Activated CD8-positive, alpha-beta memory T cell treated with anti-CD3 and anti-CD28 coated beads, Interleukin-2, amount 10 ng/mL, durations not matched to agents 7 days and 5 days (primary cell): ENCODE results near the gene NFE2L3. TPM values are rescaled to one million over a fixed set of nuclear protein-coding genes. Genes with fewer than 3 reads are reported as not detected.
"Not testable (repeated sequence)": the region's sequence is repeated elsewhere in the genome, so short reads cannot be mapped to it uniquely, and the experiment has no call there.

Experiments used
- ATAC-seq: fragments of 150-1000 bp; cut with Tn5 transposase; one replicate; pipeline ENCODE4 v1.10.0; 2021; ENCODE audit warnings: moderate library complexity
- CTCF ChIA-PET: fragments of 350-600 bp; sonication (Branson Sonifier 250); formaldehyde crosslinking; loops from one replicate; lab custom pipeline; 2021; ENCODE audit warnings: antibody characterized with exemption; lab: Charles Lee
- DNase-seq: peaks from one replicate; pipeline ENCODE4 v3.0.0-alpha.2; 2020
- H3K27ac Mint-ChIP-seq: one replicate; pipeline ENCODE4 v1.8.0; 2021; ENCODE audit warnings: mild to moderate bottlenecking, mixed read lengths
- H3K27me3 Mint-ChIP-seq: one replicate; pipeline ENCODE4 v1.8.0; 2021; ENCODE audit warnings: mixed read lengths
- H3K36me3 Mint-ChIP-seq: one replicate; pipeline ENCODE4 v1.8.0; 2021; ENCODE audit warnings: mild to moderate bottlenecking, mixed read lengths
- H3K4me1 Mint-ChIP-seq: one replicate; pipeline ENCODE4 v1.8.0; 2021; ENCODE audit warnings: mixed read lengths
- H3K4me3 Mint-ChIP-seq: one replicate; pipeline ENCODE4 v1.8.0; 2021; ENCODE audit warnings: mild to moderate bottlenecking, moderate library complexity, mixed read lengths
- H3K9me3 Mint-ChIP-seq: one replicate; pipeline ENCODE4 v1.8.0; 2022; ENCODE audit warnings: low read depth, mixed read lengths
- total RNA-seq, 2 experiments: library from RNA; stranded (reverse); gene quantifications; one replicate each; pipeline ENCODE4 v1.2.3, GENCODE V29; 2021

Gene NFE2L3
- 10 to 100 TPM; 20.1 to 44.4 TPM for total RNA-seq

- Mint-ChIP-seq H3K27ac (peak within 1 kb of the TSS; percentile 99), H3K9me3 (no peaks in the 10 kb centered on the region), H3K36me3 (peaks cover 3% of the 10 kb centered on the region), H3K4me1 (peaks cover 52% of the 10 kb centered on the region), H3K4me3 (peak within 1 kb of the TSS; percentile 89), H3K27me3 (no peaks in the 10 kb centered on the region)
- CTCF ChIA-PET, result interaction anchor here (0.8 to 2.8 kb wide), 17 partner anchors 9 to 218 kb away, joined by 3 to 14 read pairs (median 5); no protein-coding TSS in a partner anchor
- ATAC-seq, result peak; percentile 77
- peak; percentile 89 for DNase-seq
Measured at GRCh38 chr7:26151953-26152781, at the start of gene NFE2L3. NFE2L3 (plus strand) TSS chr7:26152198; CDS start chr7:26152499, 301 bp downstream.

- CTCF ChIA-PET, result interaction anchor here (0.9 to 1.0 kb wide), 2 partner anchors 11 to 25 kb away, joined by 3 read pairs; no protein-coding TSS in a partner anchor
- ATAC-seq, result no peak
- peaks cover 16% of the 10 kb centered on the region for H3K4me1 Mint-ChIP-seq
- H3K36me3 Mint-ChIP-seq, result peaks cover 1% of the 10 kb centered on the region
- DNase-seq, result no peak
- H3K27ac Mint-ChIP-seq, result no peak overlapping the region
- H3K9me3 Mint-ChIP-seq, result no peaks in the 10 kb centered on the region
- peaks cover 4% of the 10 kb centered on the region for H3K27me3 Mint-ChIP-seq
- no peak overlapping the region for H3K4me3 Mint-ChIP-seq
Measured at GRCh38 chr7:26103596-26103995, 48.4 kb upstream of the NFE2L3 start.

- H3K27ac Mint-ChIP-seq, result no peak overlapping the region
- DNase-seq (no peak), ATAC-seq (no peak)
- H3K9me3 Mint-ChIP-seq, result no peaks in the 10 kb centered on the region
- H3K36me3 Mint-ChIP-seq, result peaks cover 1% of the 10 kb centered on the region
- H3K4me3 Mint-ChIP-seq, result no peak overlapping the region
- H3K27me3 Mint-ChIP-seq, result peaks cover 4% of the 10 kb centered on the region
- H3K4me1 Mint-ChIP-seq, result peaks cover 12% of the 10 kb centered on the region
- CTCF ChIA-PET, result no interaction called here
Measured at GRCh38 chr7:26105236-26105635, 46.8 kb upstream of the NFE2L3 start.

GRCh38 chr7:26105931-26106330 lies 46.1 kb upstream of the NFE2L3 start:
- Mint-ChIP-seq H3K9me3 (no peaks in the 10 kb centered on the region), H3K27me3 (peaks cover 4% of the 10 kb centered on the region), H3K4me3 (no peak overlapping the region), H3K27ac (no peak overlapping the region), H3K36me3 (peaks cover 1% of the 10 kb centered on the region), H3K4me1 (peaks cover 12% of the 10 kb centered on the region)
- DNase-seq (no peak), ATAC-seq (no peak)
- CTCF ChIA-PET, result interaction anchor here (1.3 kb wide), 1 partner anchor 15 kb away, joined by 3 read pairs; no protein-coding TSS in a partner anchor

GRCh38 chr7:26112203-26112740 lies 39.7 kb upstream of the NFE2L3 start:
- ATAC-seq (no peak), DNase-seq (no peak)
- Mint-ChIP-seq H3K36me3 (no peaks in the 10 kb centered on the region), H3K27me3 (peaks cover 1% of the 10 kb centered on the region), H3K27ac (no peak overlapping the region), H3K9me3 (no peaks in the 10 kb centered on the region), H3K4me1 (peaks cover 2% of the 10 kb centered on the region), H3K4me3 (no peak overlapping the region)
- CTCF ChIA-PET, result interaction anchor here (0.7 to 1.1 kb wide), 2 partner anchors 22 to 960 kb away, joined by 3 read pairs; no protein-coding TSS in a partner anchor

GRCh38 chr7:26115650-26116049 lies 36.3 kb upstream of the NFE2L3 start:
- Mint-ChIP-seq H3K36me3 (no peaks in the 10 kb centered on the region), H3K9me3 (no peaks in the 10 kb centered on the region), H3K4me3 (no peak overlapping the region), H3K27me3 (no peaks in the 10 kb centered on the region), H3K27ac (no peak overlapping the region), H3K4me1 (peaks cover 3% of the 10 kb centered on the region)
- no peak for DNase-seq
- no peak for ATAC-seq
- CTCF ChIA-PET, result no interaction called here

GRCh38 chr7:26117142-26117807 lies 34.7 kb upstream of the NFE2L3 start:
- no peaks in the 10 kb centered on the region for H3K36me3 Mint-ChIP-seq
- no peaks in the 10 kb centered on the region for H3K27me3 Mint-ChIP-seq
- H3K4me1 Mint-ChIP-seq, result peaks cover 3% of the 10 kb centered on the region
- ATAC-seq (no peak), DNase-seq (no peak)
- no peak overlapping the region for H3K27ac Mint-ChIP-seq
- CTCF ChIA-PET, result interaction anchor here (2.3 kb wide), 1 partner anchor 38 kb away, joined by 6 read pairs; no protein-coding TSS in a partner anchor
- no peak overlapping the region for H3K4me3 Mint-ChIP-seq
- no peaks in the 10 kb centered on the region for H3K9me3 Mint-ChIP-seq

GRCh38 chr7:26117970-26118369 lies 34.0 kb upstream of the NFE2L3 start:
- ATAC-seq (no peak), DNase-seq (no peak)
- no peak overlapping the region for H3K4me3 Mint-ChIP-seq
- H3K27ac Mint-ChIP-seq, result no peak overlapping the region
- peaks cover 3% of the 10 kb centered on the region for H3K4me1 Mint-ChIP-seq
- no peaks in the 10 kb centered on the region for H3K9me3 Mint-ChIP-seq
- CTCF ChIA-PET, result interaction anchor here (2.3 kb wide), 1 partner anchor 39 kb away, joined by 6 read pairs; no protein-coding TSS in a partner anchor
- no peaks in the 10 kb centered on the region for H3K36me3 Mint-ChIP-seq
- H3K27me3 Mint-ChIP-seq, result no peaks in the 10 kb centered on the region

- ATAC-seq, result no peak
Measured at GRCh38 chr7:26122745-26123144, 29.3 kb upstream of the NFE2L3 start.

GRCh38 chr7:26124775-26125174 lies 27.2 kb upstream of the NFE2L3 start:
- CTCF ChIA-PET, H3K9me3 Mint-ChIP-seq, ATAC-seq, H3K4me1 Mint-ChIP-seq, DNase-seq, H3K4me3 Mint-ChIP-seq, H3K27me3 Mint-ChIP-seq, H3K27ac Mint-ChIP-seq, H3K36me3 Mint-ChIP-seq: not testable (repeated sequence)

More at GRCh38 chr7:26122745-26123144, 29.3 kb upstream of the NFE2L3 start:
- no peak overlapping the region for H3K4me3 Mint-ChIP-seq
- DNase-seq, result no peak
- H3K27ac Mint-ChIP-seq, result no peak overlapping the region
- no peaks in the 10 kb centered on the region for H3K4me1 Mint-ChIP-seq
- CTCF ChIA-PET, result no interaction called here
- H3K36me3 Mint-ChIP-seq, result no peaks in the 10 kb centered on the region
- H3K27me3 Mint-ChIP-seq, result peaks cover 3% of the 10 kb centered on the region
- no peaks in the 10 kb centered on the region for H3K9me3 Mint-ChIP-seq

- Mint-ChIP-seq H3K4me3 (no peak overlapping the region), H3K36me3 (no peaks in the 10 kb centered on the region), H3K27ac (no peak overlapping the region), H3K4me1 (no peaks in the 10 kb centered on the region), H3K27me3 (peaks cover 11% of the 10 kb centered on the region), H3K9me3 (no peaks in the 10 kb centered on the region)
- ATAC-seq (no peak), DNase-seq (no peak)
- CTCF ChIA-PET, result interaction anchor here (1.0 kb wide), 1 partner anchor 37 kb away, joined by 3 read pairs; no protein-coding TSS in a partner anchor
Measured at GRCh38 chr7:26127411-26127810, 24.6 kb upstream of the NFE2L3 start.

- no peak for ATAC-seq
- no peak overlapping the region for H3K4me3 Mint-ChIP-seq
- H3K27ac Mint-ChIP-seq, result no peak overlapping the region
- no peaks in the 10 kb centered on the region for H3K36me3 Mint-ChIP-seq
- CTCF ChIA-PET, result interaction anchor here (1.7 kb wide), 1 partner anchor 40 kb away, joined by 4 read pairs; no protein-coding TSS in a partner anchor
- no peak for DNase-seq
- peaks cover 15% of the 10 kb centered on the region for H3K27me3 Mint-ChIP-seq
- no peaks in the 10 kb centered on the region for H3K4me1 Mint-ChIP-seq
- no peaks in the 10 kb centered on the region for H3K9me3 Mint-ChIP-seq
Measured at GRCh38 chr7:26131056-26131589, 20.9 kb upstream of the NFE2L3 start.

- Mint-ChIP-seq H3K4me3 (no peak overlapping the region), H3K36me3 (no peaks in the 10 kb centered on the region), H3K4me1 (no peaks in the 10 kb centered on the region), H3K27me3 (peaks cover 12% of the 10 kb centered on the region), H3K27ac (no peak overlapping the region), H3K9me3 (no peaks in the 10 kb centered on the region)
- DNase-seq, result no peak
- no peak for ATAC-seq
- CTCF ChIA-PET, result interaction anchor here (0.6 kb wide), 1 partner anchor 44 kb away, joined by 3 read pairs; no protein-coding TSS in a partner anchor
Measured at GRCh38 chr7:26135076-26135475, 16.9 kb upstream of the NFE2L3 start.
